OCI-LY7 (cell line): ENCODE measurements around the gene ADAMTS9. TPM values are rescaled to one million over a fixed set of nuclear protein-coding genes. Genes with fewer than 3 reads are reported as not detected.

ENCODE experiments used
- BruUV-seq: library from RNA; stranded (reverse); fragments of 400-500 nt; replicated peaks from 2 replicates; lab custom pipeline; 2021; lab: Mats Ljungman, UMichigan
- CTCF ChIA-PET: fragments of 300-600 bp; sonication (Branson Sonifier 250); formaldehyde crosslinking; loops from one replicate; lab custom pipeline; 2022; ENCODE audit warnings: antibody characterized with exemption; ENCODE audit not compliant: unreplicated experiment; lab: Charles Lee
- POLR2A ChIA-PET: fragments of 300-600 bp; sonication (Branson Sonifier 250); formaldehyde crosslinking; loops from one replicate; lab custom pipeline; 2022; ENCODE audit warnings: antibody characterized with exemption; lab: Charles Lee
- DNase-seq: peaks from one replicate; pipeline ENCODE4 v3.0.0-alpha.2; 2015; ENCODE audit warnings: low spot score
- H2AFZ ChIP-seq: fragments of 200-600 bp; sonication (generic), shearing (Covaris generic); 2 replicates; pipeline ENCODE4 v1.6.1; 2014; ENCODE audit warnings: mild to moderate bottlenecking, antibody characterized with exemption, low read length, moderate library complexity
- H3K27ac ChIP-seq: fragments of 200-600 bp; sonication (generic); 2 replicates; pipeline ENCODE4 v1.5.1; 2014; ENCODE audit warnings: mixed run types, low read depth, mild to moderate bottlenecking, moderate library complexity, low read length, inconsistent platforms; ENCODE audit not compliant: poor library complexity, severe bottlenecking
- H3K36me3 ChIP-seq: fragments of 200-600 bp; sonication (generic); 2 replicates; pipeline ENCODE4 v1.6.1; 2014; ENCODE audit warnings: mild to moderate bottlenecking, antibody characterized with exemption, low read length, moderate library complexity, mixed read lengths; ENCODE audit not compliant: insufficient read depth
- H3K4me1 ChIP-seq: fragments of 200-600 bp; sonication (generic); 2 replicates; pipeline ENCODE4 v1.5.1; 2014; ENCODE audit warnings: mild to moderate bottlenecking, low read length; ENCODE audit not compliant: insufficient read depth, poor library complexity, severe bottlenecking
- H3K4me2 ChIP-seq: fragments of 200-600 bp; sonication (generic); 2 replicates; pipeline ENCODE4 v1.6.1; 2014; ENCODE audit warnings: mild to moderate bottlenecking, low read length
- H3K4me3 ChIP-seq: fragments of 200-600 bp; sonication (generic); 2 replicates; pipeline ENCODE4 v1.5.1; 2014; ENCODE audit warnings: mild to moderate bottlenecking, low read depth, low read length; ENCODE audit not compliant: poor library complexity, severe bottlenecking
- H3K79me2 ChIP-seq: fragments of 200-600 bp; sonication (generic); 2 replicates; pipeline ENCODE4 v1.6.1; 2016; ENCODE audit warnings: low read depth, mild to moderate bottlenecking, low read length, moderate library complexity, mixed read lengths; ENCODE audit not compliant: insufficient read depth
- H3K9me2 ChIP-seq: fragments of 200-600 bp; sonication (generic); 2 replicates; pipeline ENCODE4 v1.6.1; 2016; ENCODE audit warnings: mild to moderate bottlenecking, low read length, mixed read lengths; ENCODE audit not compliant: insufficient read depth
- H3K9me3 ChIP-seq: fragments of 200-600 bp; sonication (generic); 2 replicates; pipeline ENCODE4 v1.6.1; 2014; ENCODE audit warnings: mild to moderate bottlenecking, mixed run types, low read length, mixed read lengths
- H4K20me1 ChIP-seq: fragments of 200-600 bp; sonication (generic); 2 replicates; pipeline ENCODE4 v1.6.1; 2014; ENCODE audit warnings: mild to moderate bottlenecking, antibody characterized with exemption, low read length, moderate library complexity, mixed read lengths; ENCODE audit not compliant: insufficient read depth
- CTCF ChIP-seq: fragments of 200-600 bp; sonication (generic); conservative IDR thresholded peaks from 2 replicates; pipeline ENCODE4 v1.5.1; 2014; ENCODE audit warnings: mild to moderate bottlenecking, antibody characterized with exemption, low read length, moderate library complexity, mixed read lengths
- EZH2phosphoT487 ChIP-seq: fragments of 200-600 bp; sonication (generic); IDR thresholded peaks from 2 replicates; pipeline ENCODE4 v1.6.1; 2018; ENCODE audit warnings: low read depth, borderline replicate concordance, mild to moderate bottlenecking, mixed run types, antibody characterized with exemption, low read length, moderate library complexity, mixed read lengths
- intact Hi-C: fragments of 100-400 bp; cut with micrococcal nuclease; formaldehyde crosslinking; loops from one replicate; pipeline ENCODE4 v1.10.0; 2022; ENCODE audit not compliant: unreplicated experiment
- total RNA-seq, 2 experiments: library from RNA; depleted of rRNA in 1 of 2; stranded (reverse); fragments of >200 nt in 1 of 2; shearing (Covaris generic) in 1 of 2; gene quantifications; 2 replicates each; pipeline ENCODE4 v1.2.3, GENCODE V29; 2014 to 2022

Gene ADAMTS9
- total RNA-seq, 2 experiments from 2014 or later = not detected

GRCh38 chr3:64608741-64609140 is 79.1 kb downstream of the ADAMTS9 start:
- ChIA-PET CTCF (no interaction called here), POLR2A (interaction anchor here (0.7 kb wide), 1 partner anchor 179 kb away, joined by 3 read pairs; no protein-coding TSS in a partner anchor)
- TF ChIP-seq EZH2phosphoT487 = no peak
- no peak for TF ChIP-seq CTCF
- H3K9me2 ChIP-seq = no peaks in the 10 kb centered on the region
- no peak overlapping the region for H3K27ac ChIP-seq
- no peaks in the 10 kb centered on the region for H3K79me2 ChIP-seq
- H3K9me3 ChIP-seq = no peaks in the 10 kb centered on the region
- no TSS peak for BruUV-seq
- H4K20me1 ChIP-seq = no peaks in the 10 kb centered on the region
- no peak for DNase-seq
- no peak overlapping the region for H2AFZ ChIP-seq
- H3K4me3 ChIP-seq = no peak overlapping the region
- H3K4me1 ChIP-seq = no peaks in the 10 kb centered on the region
- H3K4me2 ChIP-seq = no peak overlapping the region
- intact Hi-C loops = no loop called here
- H3K36me3 ChIP-seq = no peaks in the 10 kb centered on the region

DNA sequence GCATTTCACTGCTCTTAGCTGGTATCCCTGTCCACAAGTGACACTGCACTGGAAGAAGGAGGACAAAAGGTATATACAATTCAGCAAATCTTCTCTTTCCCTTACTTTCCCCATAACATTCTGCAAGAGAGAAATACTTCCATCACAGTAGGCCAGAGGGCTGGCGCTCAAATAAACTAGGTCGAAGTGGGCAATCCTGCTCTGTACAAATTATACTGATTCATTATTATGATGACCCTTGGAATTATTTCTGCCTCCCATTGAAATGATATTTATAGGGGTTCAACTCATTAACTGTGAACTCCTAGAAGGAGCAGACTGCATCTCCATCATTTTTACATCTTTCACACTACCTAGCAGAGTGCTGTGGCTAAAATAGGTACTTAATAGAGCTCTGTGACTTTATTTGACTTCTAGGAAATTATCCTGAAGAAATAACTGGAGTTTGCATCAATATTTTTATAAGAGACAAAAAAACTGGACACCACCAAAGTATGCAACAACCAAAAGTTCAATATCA is 80.7 kb downstream of the ADAMTS9 start:
- no peaks in the 10 kb centered on the region for H3K4me1 ChIP-seq
- CTCF ChIA-PET = no interaction called here
- no peaks in the 10 kb centered on the region for H3K79me2 ChIP-seq
- H3K4me2 ChIP-seq = no peak overlapping the region
- TF ChIP-seq CTCF (no peak), EZH2phosphoT487 (no peak)
- POLR2A ChIA-PET = no interaction called here
- no peaks in the 10 kb centered on the region for H3K9me3 ChIP-seq
- no peak overlapping the region for H3K27ac ChIP-seq
- no peak overlapping the region for H3K4me3 ChIP-seq
- H4K20me1 ChIP-seq = no peaks in the 10 kb centered on the region
- no peak overlapping the region for H2AFZ ChIP-seq
- no peak for DNase-seq
- H3K9me2 ChIP-seq = no peaks in the 10 kb centered on the region
- intact Hi-C loops = no loop called here
- no TSS peak for BruUV-seq
- H3K36me3 ChIP-seq = no peaks in the 10 kb centered on the region

DNA sequence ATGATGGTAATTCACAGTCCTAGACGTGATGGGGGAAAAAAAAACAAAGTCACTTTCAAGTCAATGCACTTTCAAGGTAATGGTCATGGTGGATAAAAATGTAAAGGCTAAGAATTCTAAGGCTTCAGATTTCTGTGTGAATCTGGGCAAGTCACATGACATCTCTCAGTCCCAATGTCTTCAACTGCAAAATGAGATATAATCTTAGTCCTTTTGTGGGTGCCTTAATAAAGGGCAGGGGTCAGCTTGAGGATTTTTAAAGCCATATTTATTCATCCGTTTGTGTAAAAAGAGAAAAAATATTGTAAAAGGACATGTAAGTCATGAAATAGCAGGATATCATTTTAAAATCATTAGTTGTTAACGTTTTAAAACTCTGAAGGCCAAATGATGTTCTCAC is 83.5 kb downstream of the ADAMTS9 start:
- CTCF ChIA-PET = no interaction called here
- POLR2A ChIA-PET = no interaction called here
- no peak overlapping the region for H3K4me2 ChIP-seq
- H3K79me2 ChIP-seq = no peaks in the 10 kb centered on the region
- no peaks in the 10 kb centered on the region for H3K4me1 ChIP-seq
- no peaks in the 10 kb centered on the region for H3K9me3 ChIP-seq
- TF ChIP-seq CTCF (no peak), EZH2phosphoT487 (no peak)
- no peak overlapping the region for H3K27ac ChIP-seq
- no peaks in the 10 kb centered on the region for H4K20me1 ChIP-seq
- H3K9me2 ChIP-seq = no peaks in the 10 kb centered on the region
- no peak for DNase-seq
- intact Hi-C loops = no loop called here
- no TSS peak for BruUV-seq
- no peaks in the 10 kb centered on the region for H3K36me3 ChIP-seq
- H3K4me3 ChIP-seq = no peak overlapping the region
- no peak overlapping the region for H2AFZ ChIP-seq
